NT2/D1 (cell line): ENCODE measurements around the gene TACR2.

Experiments used
- SUZ12 ChIP-seq: IDR thresholded peaks from 2 replicates; pipeline ENCODE4 v1.6.1; 2011; ENCODE audit not compliant: insufficient read length, insufficient read depth; ENCODE audit errors: extremely low read depth
- YY1 ChIP-seq: IDR thresholded peaks from 2 replicates; pipeline ENCODE4 v1.6.1; 2011; ENCODE audit not compliant: insufficient read length, insufficient read depth

- no peak for TF ChIP-seq YY1
- TF ChIP-seq SUZ12, result no peak
These were observed 2.5 kb upstream of the TACR2 start for GRCh38 chr10:69419096-69419743.
